Immature natural killer cell (primary cell): Measurements from ENCODE around the gene TEX9. TPM values are rescaled to one million over a fixed set of nuclear protein-coding genes. Genes with fewer than 3 reads are reported as not detected.
"Not testable (repeated sequence)": the region's sequence is repeated elsewhere in the genome, so short reads cannot be mapped to it uniquely, and the experiment has no call there.

Source experiments
- DNase-seq, 3 donors: peaks; one replicate each; pipeline ENCODE4 v3.0.0; 2022; ENCODE audit warnings: mixed read lengths in 1 of 3
- H3K27ac Mint-ChIP-seq, 6 donors: one replicate each; pipeline ENCODE4 v1.8.0; 2020; ENCODE audit warnings: mixed read lengths in 6 of 6, mild to moderate bottlenecking in 5 of 6, inconsistent platforms in 4 of 6, moderate library complexity in 3 of 6
- H3K27me3 Mint-ChIP-seq, 3 donors: one replicate each; pipeline ENCODE4 v1.8.0; 2020 to 2021; ENCODE audit warnings: low read depth in 3 of 3, mild to moderate bottlenecking in 3 of 3, mixed read lengths in 3 of 3, moderate library complexity in 3 of 3, inconsistent platforms in 1 of 3
- H3K36me3 Mint-ChIP-seq, 3 donors: one replicate each; pipeline ENCODE4 v1.8.0; 2020; ENCODE audit warnings: mixed read lengths in 3 of 3, inconsistent platforms in 2 of 3, mild to moderate bottlenecking in 2 of 3
- H3K4me1 Mint-ChIP-seq, 2 donors: one replicate each; pipeline ENCODE4 v1.8.0; 2020; ENCODE audit warnings: inconsistent platforms in 2 of 2, mild to moderate bottlenecking in 2 of 2, mixed read lengths in 2 of 2, moderate library complexity in 1 of 2
- H3K4me3 Mint-ChIP-seq, 5 donors: one replicate each; pipeline ENCODE4 v1.8.0; 2020; ENCODE audit warnings: mild to moderate bottlenecking in 5 of 5, mixed read lengths in 5 of 5, inconsistent platforms in 3 of 5, moderate library complexity in 3 of 5
- H3K9me3 Mint-ChIP-seq, 6 donors: one replicate each; pipeline ENCODE4 v1.8.0; 2020; ENCODE audit warnings: mild to moderate bottlenecking in 6 of 6, mixed read lengths in 6 of 6, inconsistent platforms in 4 of 6, moderate library complexity in 3 of 6
- polyA plus RNA-seq, 3 donors: library from polyadenylated mRNA; unstranded; fragments of 300-500 nt; fragmentation: Illumina TruSeq; gene quantifications; one replicate each; pipeline ENCODE4 v1.2.3, GENCODE V29; 2021

TEX9 gene
- polyA plus RNA-seq, 3 donors from 2014 or later = 0.53 TPM; not detected in 2

DNA sequence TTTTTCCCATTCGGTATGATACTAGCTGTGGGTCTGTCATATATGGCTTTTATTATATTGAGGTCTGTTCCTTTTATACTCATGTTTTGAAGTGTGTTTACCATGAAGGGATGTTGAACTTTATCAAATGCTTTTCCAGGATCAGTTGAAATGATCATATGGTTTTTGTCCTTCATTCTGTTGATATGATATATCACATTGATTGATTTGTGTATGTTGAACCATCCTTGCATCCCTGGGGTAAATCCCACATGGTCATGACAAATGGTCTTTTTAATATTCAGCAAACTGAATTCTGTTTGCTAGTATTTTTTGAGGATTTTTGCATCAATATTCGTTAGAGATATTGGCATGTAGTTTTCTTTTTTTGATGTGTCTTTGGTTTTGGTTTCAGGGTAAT lies 12.6 kb downstream of the TEX9 start:
- H3K36me3 Mint-ChIP-seq, H3K27ac Mint-ChIP-seq, H3K4me1 Mint-ChIP-seq, DNase-seq, H3K27me3 Mint-ChIP-seq, H3K4me3 Mint-ChIP-seq: not testable (repeated sequence)
- peaks cover 7 to 35% (median 22%) of the 10 kb centered on the region in 6 donors for H3K9me3 Mint-ChIP-seq

DNA sequence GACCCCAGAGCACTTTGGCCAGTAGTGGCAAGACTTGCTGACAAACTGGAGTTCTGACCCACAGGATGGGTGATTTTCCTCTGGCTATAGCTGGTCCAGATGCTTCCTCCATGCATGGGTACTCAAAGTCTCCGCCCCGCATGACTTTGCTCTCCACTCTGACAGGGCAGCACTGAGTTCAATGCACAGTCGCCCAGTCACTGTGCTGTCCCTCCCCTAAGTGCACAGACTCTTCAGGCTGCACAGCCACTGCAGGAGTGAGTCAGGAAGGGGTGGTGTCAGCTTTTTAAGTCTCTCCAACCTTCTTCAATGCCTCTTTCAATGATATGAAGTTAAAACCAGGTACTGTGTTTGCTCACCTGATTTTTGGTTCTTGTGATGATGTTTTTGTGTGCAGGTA lies 17.8 kb downstream of the TEX9 start:
- peaks cover 5 to 32% (median 19%) of the 10 kb centered on the region in 6 donors for H3K9me3 Mint-ChIP-seq
- no peak overlapping the region for H3K27ac Mint-ChIP-seq
- no peaks in the 10 kb centered on the region for H3K36me3 Mint-ChIP-seq
- H3K27me3 Mint-ChIP-seq = peaks cover 2 to 4% (median 4%) of the 10 kb centered on the region in 3 donors
- no peaks in the 10 kb centered on the region for H3K4me1 Mint-ChIP-seq
- H3K4me3 Mint-ChIP-seq = no peak overlapping the region
- no peak for DNase-seq

DNA sequence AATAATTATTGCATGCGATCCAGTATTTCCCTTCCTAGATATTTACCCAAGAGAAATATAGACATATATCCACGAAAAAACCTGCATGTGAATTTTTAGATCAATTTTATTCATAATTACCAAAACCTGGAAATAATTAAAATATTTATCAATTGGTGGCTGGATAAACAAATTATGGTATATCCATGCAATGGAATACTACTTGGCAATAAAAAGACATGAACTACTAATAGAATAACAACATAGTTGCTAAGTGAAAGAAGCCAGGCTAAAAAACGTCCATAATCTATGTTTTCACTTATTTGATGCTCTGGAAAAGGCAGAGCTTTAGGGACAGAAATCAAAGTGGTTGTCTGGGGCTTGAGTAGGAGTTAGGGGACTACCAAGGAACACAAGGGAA lies 20.7 kb downstream of the TEX9 start:
- Mint-ChIP-seq H3K27ac (no peak overlapping the region), H3K27me3 (peaks cover 0 to 2% (median 0%) of the 10 kb centered on the region in 3 donors), H3K9me3 (peaks cover under 1 to 3% (median under 1%) of the 10 kb centered on the region in 6 donors), H3K4me1 (no peaks in the 10 kb centered on the region), H3K4me3 (no peak overlapping the region), H3K36me3 (no peaks in the 10 kb centered on the region)
- no peak for DNase-seq

DNA sequence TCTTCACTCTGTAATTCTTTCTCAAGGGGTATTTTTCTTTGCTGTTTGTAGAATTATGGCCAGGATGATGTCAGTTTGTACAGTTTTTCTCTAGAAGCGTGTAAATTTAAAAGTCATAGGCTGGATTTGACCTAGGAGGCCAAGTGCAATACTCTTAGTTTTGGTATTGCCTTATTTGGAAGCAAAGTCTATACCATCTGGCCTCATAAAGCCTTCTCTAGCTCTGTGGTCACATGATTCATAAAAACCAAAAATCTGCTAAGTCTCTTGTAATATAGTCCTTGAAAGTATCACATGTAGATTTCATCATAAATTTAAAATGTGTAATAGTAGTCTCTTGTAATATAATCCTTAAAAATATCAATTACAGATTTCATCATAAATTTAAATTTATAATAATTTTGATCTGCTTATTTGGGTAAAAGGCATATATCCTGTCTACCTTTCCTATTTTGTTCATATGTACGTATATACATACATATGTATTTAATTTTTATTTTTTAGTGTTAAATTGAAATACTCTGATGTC lies 25.6 kb downstream of the TEX9 start:
- Mint-ChIP-seq H3K27ac (no peak overlapping the region), H3K36me3 (no peaks in the 10 kb centered on the region), H3K4me3 (no peak overlapping the region), H3K4me1 (no peaks in the 10 kb centered on the region), H3K27me3 (peaks cover 0 to 5% (median 0%) of the 10 kb centered on the region in 3 donors), H3K9me3 (no peaks in the 10 kb centered on the region)
- no peak for DNase-seq

DNA sequence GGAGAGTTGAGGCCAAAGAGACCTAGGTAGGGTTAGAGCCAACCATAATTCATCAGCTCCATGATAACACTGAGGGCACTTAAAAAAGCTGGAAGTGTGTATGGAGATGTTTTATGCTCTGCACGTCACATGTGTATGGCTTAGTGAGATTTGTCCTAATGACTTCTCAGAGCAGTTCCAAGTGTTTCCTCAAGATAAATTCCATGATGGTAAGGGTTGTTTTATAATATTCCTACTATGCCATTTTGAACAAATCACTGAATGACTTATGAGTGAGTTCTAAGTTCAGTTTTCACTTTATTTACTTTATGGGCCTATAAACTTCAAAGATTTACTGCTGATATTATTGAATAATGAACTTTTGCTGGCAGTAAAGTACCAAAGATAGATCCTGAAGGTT lies 28.1 kb downstream of the TEX9 start:
- H3K27me3 Mint-ChIP-seq = peaks cover 0 to 3% (median 2%) of the 10 kb centered on the region in 3 donors
- DNase-seq = no peak
- H3K4me3 Mint-ChIP-seq = no peak overlapping the region
- H3K9me3 Mint-ChIP-seq = no peaks in the 10 kb centered on the region
- peaks cover 0 to 3% (median 0%) of the 10 kb centered on the region in 3 donors for H3K36me3 Mint-ChIP-seq
- H3K27ac Mint-ChIP-seq = no peak overlapping the region
- no peaks in the 10 kb centered on the region for H3K4me1 Mint-ChIP-seq

DNA sequence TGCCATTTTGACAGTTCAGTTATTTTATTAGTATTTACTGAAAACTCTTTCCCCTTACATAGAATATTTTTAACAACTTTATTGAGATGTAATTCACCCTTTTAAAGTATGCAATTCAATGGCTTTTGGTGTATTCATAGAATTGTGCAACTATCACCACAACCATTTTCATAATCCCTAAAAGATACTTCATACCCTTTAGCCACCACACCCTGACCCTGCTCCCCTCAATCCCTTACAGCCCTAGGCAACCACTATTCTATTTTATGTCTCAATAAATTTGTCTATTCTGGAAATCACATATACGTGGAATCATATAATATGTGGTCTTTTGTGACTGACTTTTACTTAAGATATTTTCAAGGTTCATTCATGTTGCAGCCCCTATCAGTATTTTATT lies 29.7 kb downstream of the TEX9 start:
- no peak for DNase-seq
- Mint-ChIP-seq H3K27me3 (peaks cover 0 to 3% (median 2%) of the 10 kb centered on the region in 3 donors), H3K36me3 (peaks cover 0 to 3% (median 0%) of the 10 kb centered on the region in 3 donors), H3K9me3 (no peaks in the 10 kb centered on the region), H3K4me3 (no peak overlapping the region), H3K4me1 (no peaks in the 10 kb centered on the region), H3K27ac (no peak overlapping the region)

DNA sequence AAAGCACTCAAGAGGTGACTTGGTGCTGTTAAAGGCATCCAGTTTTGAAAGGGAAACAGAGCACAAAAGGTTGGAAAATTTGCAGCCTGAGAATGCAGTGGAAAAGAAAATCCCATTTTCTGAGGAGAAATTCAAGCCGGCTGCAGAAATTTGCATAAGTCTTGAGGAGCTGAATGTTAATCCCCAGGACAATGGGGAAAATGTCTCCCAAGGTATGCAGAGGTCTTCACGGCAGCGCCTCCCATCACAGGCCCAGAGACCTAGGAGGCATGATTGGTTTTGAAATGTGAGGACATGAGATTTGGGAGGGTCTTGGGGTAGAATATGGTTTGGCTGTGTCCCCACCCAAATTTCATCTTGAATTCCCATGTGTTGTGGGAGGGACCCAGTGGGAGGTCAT lies 32.1 kb downstream of the TEX9 start:
- not testable (repeated sequence) for H3K36me3 Mint-ChIP-seq, H3K4me1 Mint-ChIP-seq, H3K27me3 Mint-ChIP-seq, DNase-seq, H3K27ac Mint-ChIP-seq, H3K9me3 Mint-ChIP-seq, H3K4me3 Mint-ChIP-seq

DNA sequence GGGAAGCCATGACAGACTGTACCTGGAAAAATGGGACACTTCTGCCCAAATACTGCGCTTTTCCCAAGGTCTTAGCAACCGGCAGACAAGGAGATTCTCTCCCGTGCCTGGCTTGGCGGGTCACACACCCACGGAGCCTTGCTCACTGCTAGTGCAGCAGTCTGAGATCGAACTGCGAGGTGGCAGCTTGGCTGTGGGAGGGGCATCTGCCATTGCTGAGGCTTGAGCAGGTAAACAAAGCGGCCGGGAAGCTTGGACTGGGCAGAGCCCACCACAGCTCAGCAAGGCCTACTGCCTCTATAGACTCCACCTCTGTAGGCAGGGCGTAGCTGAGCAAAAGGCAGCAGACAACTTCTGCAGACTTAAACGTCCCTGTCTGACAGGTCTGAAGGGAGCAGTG lies 34.0 kb downstream of the TEX9 start:
- H3K4me3 Mint-ChIP-seq, H3K27me3 Mint-ChIP-seq, DNase-seq, H3K9me3 Mint-ChIP-seq, H3K4me1 Mint-ChIP-seq, H3K36me3 Mint-ChIP-seq, H3K27ac Mint-ChIP-seq: not testable (repeated sequence)

DNA sequence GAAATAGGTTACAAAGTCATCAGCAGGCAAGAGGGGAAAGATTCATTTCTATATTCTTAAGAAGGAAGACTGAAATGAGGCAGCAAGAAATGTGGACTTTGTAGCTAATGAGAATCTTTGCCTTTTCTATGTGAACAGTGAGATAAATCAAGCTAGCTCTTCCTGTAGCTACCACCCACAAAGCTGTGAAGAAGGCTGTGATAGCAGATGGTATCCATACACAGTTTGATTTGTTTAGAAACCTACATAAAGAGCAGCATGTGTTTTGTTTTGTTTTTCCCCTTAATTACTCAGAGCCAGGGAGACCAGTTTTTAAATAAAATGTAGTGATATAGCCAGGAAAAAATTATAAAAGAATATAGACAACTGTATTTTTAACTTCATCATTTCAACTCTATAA lies 45.5 kb downstream of the TEX9 start:
- Mint-ChIP-seq H3K4me3 (no peak overlapping the region), H3K36me3 (no peaks in the 10 kb centered on the region), H3K27me3 (peaks cover 0 to 1% (median 0%) of the 10 kb centered on the region in 3 donors), H3K9me3 (peaks cover 0 to 2% (median 0%) of the 10 kb centered on the region in 6 donors), H3K27ac (no peak overlapping the region), H3K4me1 (peaks cover 0 to 8% of the 10 kb centered on the region in 2 donors)
- DNase-seq = no peak

DNA sequence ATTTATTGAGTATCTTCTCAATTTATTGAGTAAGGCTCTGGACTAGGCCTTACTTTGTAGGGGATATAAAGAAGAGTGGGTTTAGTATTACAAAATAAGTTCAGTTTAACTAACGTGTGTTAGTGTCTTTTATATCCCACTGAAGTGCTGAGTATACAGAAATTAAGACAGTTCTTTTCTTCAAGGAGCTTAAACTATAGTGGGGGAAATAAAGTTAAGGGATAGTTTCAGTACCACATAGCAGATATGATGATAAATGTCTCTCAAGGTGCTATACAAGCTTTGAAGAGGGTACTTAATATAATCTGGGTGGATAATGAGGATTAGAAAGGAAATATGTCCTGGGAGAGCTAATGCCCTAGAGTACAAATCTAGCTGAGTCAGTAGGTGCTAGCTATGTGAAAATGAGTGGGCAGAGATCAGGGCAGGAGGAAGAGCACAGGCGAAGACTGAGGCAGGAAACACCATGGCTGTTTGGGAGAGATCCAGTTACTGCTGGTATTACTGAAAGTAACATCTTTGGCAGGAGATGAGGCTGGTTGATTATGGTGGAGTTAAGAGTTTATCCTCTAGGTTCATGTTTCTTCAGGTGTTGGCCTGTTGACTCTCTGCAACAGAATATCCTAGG lies 46.0 kb downstream of the TEX9 start:
- Mint-ChIP-seq H3K9me3 (peaks cover 0 to 2% (median 0%) of the 10 kb centered on the region in 6 donors), H3K4me1 (peaks cover 0 to 8% of the 10 kb centered on the region in 2 donors), H3K27me3 (peaks cover 0 to 1% (median 0%) of the 10 kb centered on the region in 3 donors), H3K36me3 (no peaks in the 10 kb centered on the region), H3K4me3 (no peak overlapping the region), H3K27ac (peak overlapping the region in 1 of 6 donors; percentile 28)
- no peak for DNase-seq

DNA sequence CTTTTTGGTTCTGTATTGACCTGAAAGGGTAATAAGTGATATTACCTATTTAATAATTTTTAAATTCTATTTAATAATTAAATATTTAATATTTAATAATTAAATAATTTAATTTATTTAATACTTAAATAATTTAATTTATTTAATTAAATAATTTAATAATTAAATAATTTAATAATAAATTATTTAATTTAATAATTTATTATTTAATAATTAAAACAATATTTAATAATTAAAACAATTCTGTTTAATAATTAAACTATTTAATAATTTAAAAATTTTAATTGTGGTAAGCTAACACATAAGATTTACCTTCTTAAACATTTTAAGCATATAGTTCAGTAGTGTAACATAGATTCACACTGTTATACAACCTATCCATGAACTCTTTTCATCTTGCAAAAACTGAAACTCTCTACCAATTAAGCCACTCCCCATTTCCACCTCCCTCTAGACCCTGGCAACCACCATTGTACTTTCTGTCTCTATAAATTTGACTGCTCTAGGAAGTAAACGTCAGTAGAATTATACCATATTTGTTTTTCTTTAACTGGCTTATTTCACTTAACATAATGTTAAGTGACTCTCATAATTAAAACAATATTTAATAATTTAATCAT lies 48.0 kb downstream of the TEX9 start:
- not testable (repeated sequence) for H3K27ac Mint-ChIP-seq, H3K4me1 Mint-ChIP-seq, DNase-seq, H3K36me3 Mint-ChIP-seq, H3K4me3 Mint-ChIP-seq, H3K9me3 Mint-ChIP-seq, H3K27me3 Mint-ChIP-seq

DNA sequence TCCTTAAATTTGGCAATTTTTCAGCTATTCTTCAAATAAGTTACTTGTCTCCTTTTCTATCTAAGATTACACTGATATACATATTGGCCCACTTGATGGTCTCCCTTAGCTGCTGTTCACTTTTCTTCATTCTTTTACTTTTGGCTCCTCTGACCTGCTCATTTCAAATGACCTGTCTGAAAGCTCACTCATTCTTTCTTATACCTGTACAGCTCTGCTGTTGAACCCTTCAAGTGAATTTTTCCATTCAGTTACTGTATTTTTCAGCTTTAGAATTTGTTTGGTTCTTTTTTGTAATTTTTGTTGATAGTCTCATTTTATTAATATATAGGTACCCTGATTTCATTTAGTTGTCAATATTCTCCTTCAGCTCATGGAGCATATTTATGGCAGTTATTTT lies 60.0 kb downstream of the TEX9 start:
- Mint-ChIP-seq H3K4me1 (peaks cover 4 to 27% of the 10 kb centered on the region in 2 donors), H3K9me3 (peaks cover 0 to 14% (median 4%) of the 10 kb centered on the region in 6 donors), H3K27ac (no peak overlapping the region), H3K27me3 (peaks cover 2 to 3% (median 2%) of the 10 kb centered on the region in 3 donors), H3K4me3 (no peak overlapping the region), H3K36me3 (peaks cover 3 to 5% (median 3%) of the 10 kb centered on the region in 3 donors)
- DNase-seq = no peak

DNA sequence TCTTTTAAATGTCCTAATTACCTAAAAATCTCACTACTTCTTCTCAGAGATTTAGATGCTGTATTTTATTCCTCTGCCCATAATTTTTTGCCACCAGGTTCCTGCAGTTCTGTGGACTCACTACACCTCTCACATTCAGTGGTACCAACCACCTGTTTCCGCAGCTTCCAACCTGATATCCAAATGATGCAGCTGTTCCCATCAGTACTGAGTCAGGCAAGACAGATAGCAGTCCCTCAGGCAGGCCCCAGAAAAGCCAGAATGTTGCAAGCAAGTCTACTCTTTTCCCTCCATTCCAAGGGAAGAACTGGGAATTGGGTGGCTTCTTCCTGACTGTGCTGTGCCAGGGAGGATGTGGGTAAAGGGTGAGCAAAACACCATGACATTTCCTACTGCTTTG lies 60.8 kb downstream of the TEX9 start:
- peaks cover 3 to 5% (median 3%) of the 10 kb centered on the region in 3 donors for H3K36me3 Mint-ChIP-seq
- H3K4me3 Mint-ChIP-seq = no peak overlapping the region
- DNase-seq = no peak
- peaks cover 4 to 27% of the 10 kb centered on the region in 2 donors for H3K4me1 Mint-ChIP-seq
- peaks cover 0 to 12% (median 4%) of the 10 kb centered on the region in 6 donors for H3K9me3 Mint-ChIP-seq
- no peak overlapping the region for H3K27ac Mint-ChIP-seq
- peaks cover under 1 to 2% (median 2%) of the 10 kb centered on the region in 3 donors for H3K27me3 Mint-ChIP-seq

DNA sequence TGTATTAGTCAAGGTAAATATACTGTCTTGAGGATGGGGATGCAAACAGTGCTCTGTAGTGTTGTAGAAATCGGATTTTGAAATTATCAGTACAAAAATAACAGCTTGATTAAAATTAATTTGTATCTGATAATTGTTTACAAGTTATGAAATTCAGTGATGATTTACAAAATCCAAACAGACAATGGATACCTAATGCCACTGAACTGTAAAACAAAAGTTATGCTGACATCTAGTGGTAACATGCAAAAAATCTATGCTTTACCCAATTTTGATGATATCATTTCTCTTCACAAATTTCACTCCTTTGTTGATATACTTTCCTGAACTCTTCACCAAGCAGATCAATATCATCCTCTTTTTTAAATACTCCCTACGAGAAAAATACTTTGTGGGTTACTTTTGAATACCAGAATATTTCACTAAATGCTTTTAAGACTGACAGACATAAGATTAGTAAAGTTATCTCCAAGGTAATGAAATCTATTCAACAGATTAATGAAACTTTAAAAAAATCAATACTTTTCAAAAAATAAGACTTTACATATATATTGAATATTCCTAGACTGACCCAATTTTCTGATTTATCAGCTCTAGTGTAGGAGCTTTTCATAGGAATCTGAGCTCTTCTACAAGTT lies 63.7 kb downstream of the TEX9 start:
- peak in 2 of 3 donors; percentile 3 to 12 for DNase-seq
- Mint-ChIP-seq H3K4me1 (peaks cover 2 to 15% of the 10 kb centered on the region in 2 donors), H3K36me3 (peaks cover 3 to 5% (median 3%) of the 10 kb centered on the region in 3 donors), H3K27me3 (peaks cover 0 to 2% (median 0%) of the 10 kb centered on the region in 3 donors), H3K9me3 (peaks cover 0 to 8% (median 4%) of the 10 kb centered on the region in 6 donors), H3K4me3 (no peak overlapping the region), H3K27ac (no peak overlapping the region)
